ENCODE measurements around the gene STIP1. TPM values are rescaled to one million over a fixed set of nuclear protein-coding genes. Genes with fewer than 3 reads are reported as not detected.

STIP1 gene
- total RNA-seq, 1 experiment from 2014 or later, result 299 TPM

- Histone ChIP-seq H2AFZ (peak within 1 kb of the TSS; percentile 84), H3K27ac (peak within 1 kb of the TSS; percentile 74), H3K4me3 (peak within 1 kb of the TSS; percentile 70), H3K36me3 (ENCODE audit: low read depth) (peaks cover 4% of the 10 kb centered on the region; the same call in 1 of the 2 replicates), H3K4me1 (replicated peaks; ENCODE audit: insufficient read depth) (peaks cover 22% of the 10 kb centered on the region), H3K9me3 (ENCODE audit: insufficient read depth, low read depth) (no peaks in the 10 kb centered on the region), H3F3A (ENCODE audit: insufficient read depth, low read depth) (peaks cover 27% of the 10 kb centered on the region), H3K27me3 (ENCODE audit: insufficient read depth, low read depth) (no peaks in the 10 kb centered on the region), H4K20me1 (ENCODE audit: insufficient read depth) (peaks cover under 1% of the 10 kb centered on the region; the same call in 1 of the 2 replicates), H3K9me2 (ENCODE audit: insufficient read depth) (no peaks in the 10 kb centered on the region), H3K4me2 (peak within 1 kb of the TSS; percentile 94), H3K79me2 (ENCODE audit: low read depth) (peaks cover 31% of the 10 kb centered on the region)
- ChIA-PET CTCF (interaction anchor here (0.6 to 0.7 kb wide), 2 partner anchors 9 to 20 kb away, joined by 3 read pairs; partner anchors contain the start of gene STIP1), POLR2A (ENCODE audit: unreplicated experiment) (interaction anchor here (0.6 to 1.0 kb wide), 4 partner anchors 15 to 871 kb away, joined by 3 to 17 read pairs (median 4); partner anchors contain the start of gene SF1)
- TF ChIP-seq CTCF (conservative IDR thresholded peaks at IDR 0.05) (no peak), EZH2 (IDR thresholded peaks at IDR 0.05; ENCODE audit: low read depth) (no peak)
- intact Hi-C loops (cut with micrococcal nuclease; ENCODE audit: unreplicated experiment), result loop anchor here (1.0 kb wide), 1 partner anchor 19 kb away; no protein-coding TSS in a partner anchor
- BruUV-seq (replicated peaks), result TSS peak; percentile 65
- peak; percentile 97 to 98 for DNase-seq
Measured at GRCh38 chr11:64165842-64166635, 19.9 kb upstream of the STIP1 start, which contains the start of gene MACROD1. MACROD1 (minus strand) TSS chr11:64166113; CDS start chr11:64165994, 119 bp downstream.

- Histone ChIP-seq H3K27ac (no peak overlapping the region), H3K27me3 (ENCODE audit: insufficient read depth, low read depth) (no peaks in the 10 kb centered on the region), H3K4me3 (no peak overlapping the region), H3K79me2 (ENCODE audit: low read depth) (peaks cover 4% of the 10 kb centered on the region), H3K4me1 (replicated peaks; ENCODE audit: insufficient read depth) (peaks cover 11% of the 10 kb centered on the region), H4K20me1 (ENCODE audit: insufficient read depth) (no peaks in the 10 kb centered on the region), H3K9me3 (ENCODE audit: insufficient read depth, low read depth) (no peaks in the 10 kb centered on the region), H3K36me3 (ENCODE audit: low read depth) (no peaks in the 10 kb centered on the region), H3F3A (ENCODE audit: insufficient read depth, low read depth) (peaks cover 19% of the 10 kb centered on the region), H2AFZ (no peak overlapping the region), H3K9me2 (ENCODE audit: insufficient read depth) (no peaks in the 10 kb centered on the region), H3K4me2 (no peak overlapping the region)
- no peak for DNase-seq
- ChIA-PET CTCF (interaction anchor here (0.7 kb wide), 1 partner anchor 15 kb away, joined by 3 read pairs; no protein-coding TSS in a partner anchor), POLR2A (ENCODE audit: unreplicated experiment) (no interaction called here)
- intact Hi-C loops (cut with micrococcal nuclease; ENCODE audit: unreplicated experiment), result no loop called here
- no TSS peak for BruUV-seq (replicated peaks)
- TF ChIP-seq EZH2 (IDR thresholded peaks at IDR 0.05; ENCODE audit: low read depth), result no peak
- no peak for TF ChIP-seq CTCF (conservative IDR thresholded peaks at IDR 0.05)
Measured at GRCh38 chr11:64170419-64170818, 15.6 kb upstream of the STIP1 start.

GRCh38 chr11:64173616-64174355, 12.2 kb upstream of the STIP1 start:
- ChIA-PET POLR2A (ENCODE audit: unreplicated experiment) (no interaction called here), CTCF (interaction anchor here (0.7 kb wide), 1 partner anchor 144 kb away, joined by 3 read pairs; no protein-coding TSS in a partner anchor)
- no peak for TF ChIP-seq EZH2 (IDR thresholded peaks at IDR 0.05; ENCODE audit: low read depth)
- no peak for TF ChIP-seq CTCF (conservative IDR thresholded peaks at IDR 0.05)
- H3K4me1 ChIP-seq (replicated peaks; ENCODE audit: insufficient read depth), result no peaks in the 10 kb centered on the region
- no peak overlapping the region for H3K27ac ChIP-seq
- no peak overlapping the region for H3K4me3 ChIP-seq
- intact Hi-C loops (cut with micrococcal nuclease; ENCODE audit: unreplicated experiment), result no loop called here
- H2AFZ ChIP-seq, result no peak overlapping the region
- no peaks in the 10 kb centered on the region for H4K20me1 ChIP-seq (ENCODE audit: insufficient read depth)
- no peaks in the 10 kb centered on the region for H3K9me3 ChIP-seq (ENCODE audit: insufficient read depth, low read depth)
- no TSS peak for BruUV-seq (replicated peaks)
- no peaks in the 10 kb centered on the region for H3K27me3 ChIP-seq (ENCODE audit: insufficient read depth, low read depth)
- H3K4me2 ChIP-seq, result no peak overlapping the region
- no peaks in the 10 kb centered on the region for H3K79me2 ChIP-seq (ENCODE audit: low read depth)
- peaks cover 10% of the 10 kb centered on the region for H3F3A ChIP-seq (ENCODE audit: insufficient read depth, low read depth)
- no peaks in the 10 kb centered on the region for H3K9me2 ChIP-seq (ENCODE audit: insufficient read depth)
- no peaks in the 10 kb centered on the region for H3K36me3 ChIP-seq (ENCODE audit: low read depth)
- DNase-seq, result no peak
